Measurements from ENCODE around the gene MAN1C1. TPM values are rescaled to one million over a fixed set of nuclear protein-coding genes. Genes with fewer than 3 reads are reported as not detected.

Gene MAN1C1
- total RNA-seq, 1 experiment from 2014 or later = 9.3 TPM

DNA sequence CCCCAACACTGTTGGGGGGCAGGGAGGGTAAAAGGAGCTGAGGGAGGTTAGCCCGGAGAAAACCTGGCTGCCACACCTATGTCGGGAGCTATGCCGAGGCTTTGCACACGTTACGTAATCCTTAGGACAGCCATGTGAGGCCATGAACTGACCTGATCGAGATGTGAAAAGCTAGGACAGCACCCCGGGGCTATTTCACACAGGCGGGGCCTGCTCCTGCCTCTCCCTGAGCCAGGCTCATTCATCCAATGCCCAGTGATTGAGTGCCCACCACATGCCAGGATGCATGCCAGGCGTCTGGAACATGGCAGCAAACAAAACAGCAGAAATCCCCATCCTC, 43.0 kb upstream of the MAN1C1 start:
- Mint-ChIP-seq H3K27ac (no peak overlapping the region), H3K36me3 (ENCODE audit: insufficient read depth in 1 of 3, low read depth in 3 of 3) (no peaks in the 10 kb centered on the region; a peak in 1 of 7 replicates), H3K9me3 (no peaks in the 10 kb centered on the region), H3K4me3 (no peak overlapping the region), H3K27me3 (ENCODE audit: low read depth) (peaks cover 1% of the 10 kb centered on the region), H3K4me1 (peaks cover 40 to 52% of the 10 kb centered on the region in 2 experiments)
- Histone ChIP-seq H4K20me1 (ENCODE audit: control insufficient read depth, insufficient read depth, insufficient read length) (no peaks in the 10 kb centered on the region), H4K5ac (ENCODE audit: insufficient read length, low read depth, low read length) (no peak overlapping the region), H3K23me2 (ENCODE audit: insufficient read length, low read depth, low read length, poor library complexity, severe bottlenecking) (no peaks in the 10 kb centered on the region), H3K56ac (ENCODE audit: insufficient read length, low read depth, low read length) (no peak overlapping the region), H4K8ac (replicated peaks; ENCODE audit: insufficient read length, low read depth, low read length) (no peak overlapping the region), H3K27ac (ENCODE audit: insufficient read length, low read depth, low read length) (no peak overlapping the region), H2BK120ac (ENCODE audit: low read depth, low read length, poor library complexity, severe bottlenecking) (no peak overlapping the region), H3K9ac (ENCODE audit: extremely low read depth, insufficient read length, low read length) (no peak overlapping the region), H3K14ac (ENCODE audit: insufficient read depth, low read length) (no peak overlapping the region), H2BK5ac (ENCODE audit: insufficient read length, low read length) (no peak overlapping the region), H2BK15ac (ENCODE audit: low read depth, low read length) (no peak overlapping the region), H3K4me1 (ENCODE audit: insufficient read depth, low read length) (no peaks in the 10 kb centered on the region; the same call in 1 of the 2 replicates), H3K18ac (ENCODE audit: insufficient read length, low read depth, low read length) (no peak overlapping the region), H2AK5ac (ENCODE audit: insufficient read length, low read length) (no peak overlapping the region), H3K79me2 (ENCODE audit: insufficient read depth, low read length) (no peaks in the 10 kb centered on the region), H4K91ac (ENCODE audit: insufficient read length, low read depth, low read length) (no peak overlapping the region), H3K23ac (ENCODE audit: insufficient read length, low read depth, low read length) (no peak overlapping the region), H3K4ac (ENCODE audit: low read depth, low read length) (no peak overlapping the region), H3K4me2 (ENCODE audit: insufficient read depth, insufficient read length, low read length) (no peak overlapping the region), H3K9me3 (ENCODE audit: control insufficient read depth, low read depth, low read length) (no peaks in the 10 kb centered on the region), H2BK12ac (ENCODE audit: insufficient read length, low read depth, low read length) (no peak overlapping the region), H2BK20ac (ENCODE audit: low read depth, low read length, poor library complexity, severe bottlenecking) (no peak overlapping the region), H3T11ph (ENCODE audit: low read length) (no peak overlapping the region), H2AFZ (ENCODE audit: low read length) (no peak overlapping the region), H3K27me3 (ENCODE audit: insufficient read depth, low read length) (no peaks in the 10 kb centered on the region), H3K79me1 (ENCODE audit: insufficient read depth, low read depth, low read length, poor library complexity, severe bottlenecking) (no peaks in the 10 kb centered on the region)
- WGBS (ENCODE audit: extremely low coverage, insufficient read length, low lambda C conversion rate) = no CpG with 5 or more reads among the region's 9 CpGs
- TF ChIP-seq, protein P1, sequence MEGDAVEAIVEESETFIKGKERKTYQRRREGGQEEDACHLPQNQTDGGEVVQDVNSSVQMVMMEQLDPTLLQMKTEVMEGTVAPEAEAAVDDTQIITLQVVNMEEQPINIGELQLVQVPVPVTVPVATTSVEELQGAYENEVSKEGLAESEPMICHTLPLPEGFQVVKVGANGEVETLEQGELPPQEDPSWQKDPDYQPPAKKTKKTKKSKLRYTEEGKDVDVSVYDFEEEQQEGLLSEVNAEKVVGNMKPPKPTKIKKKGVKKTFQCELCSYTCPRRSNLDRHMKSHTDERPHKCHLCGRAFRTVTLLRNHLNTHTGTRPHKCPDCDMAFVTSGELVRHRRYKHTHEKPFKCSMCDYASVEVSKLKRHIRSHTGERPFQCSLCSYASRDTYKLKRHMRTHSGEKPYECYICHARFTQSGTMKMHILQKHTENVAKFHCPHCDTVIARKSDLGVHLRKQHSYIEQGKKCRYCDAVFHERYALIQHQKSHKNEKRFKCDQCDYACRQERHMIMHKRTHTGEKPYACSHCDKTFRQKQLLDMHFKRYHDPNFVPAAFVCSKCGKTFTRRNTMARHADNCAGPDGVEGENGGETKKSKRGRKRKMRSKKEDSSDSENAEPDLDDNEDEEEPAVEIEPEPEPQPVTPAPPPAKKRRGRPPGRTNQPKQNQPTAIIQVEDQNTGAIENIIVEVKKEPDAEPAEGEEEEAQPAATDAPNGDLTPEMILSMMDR (conservative IDR thresholded peaks at IDR 0.05) = no peak
- DNase-seq = no peak
